HG03378 (cell line): ENCODE data around the gene NDUFA7.
"Not testable (repeated sequence)": the region's sequence is repeated elsewhere in the genome, so short reads cannot be mapped to it uniquely, and the experiment has no call there.

Experiments used
- ATAC-seq: cut with Tn5 transposase; IDR thresholded peaks from one replicate; pipeline ENCODE4 v1.9.1; 2021; ENCODE audit warnings: mild to moderate bottlenecking, moderate library complexity; ENCODE audit not compliant: unreplicated experiment

Gene NDUFA7

DNA sequence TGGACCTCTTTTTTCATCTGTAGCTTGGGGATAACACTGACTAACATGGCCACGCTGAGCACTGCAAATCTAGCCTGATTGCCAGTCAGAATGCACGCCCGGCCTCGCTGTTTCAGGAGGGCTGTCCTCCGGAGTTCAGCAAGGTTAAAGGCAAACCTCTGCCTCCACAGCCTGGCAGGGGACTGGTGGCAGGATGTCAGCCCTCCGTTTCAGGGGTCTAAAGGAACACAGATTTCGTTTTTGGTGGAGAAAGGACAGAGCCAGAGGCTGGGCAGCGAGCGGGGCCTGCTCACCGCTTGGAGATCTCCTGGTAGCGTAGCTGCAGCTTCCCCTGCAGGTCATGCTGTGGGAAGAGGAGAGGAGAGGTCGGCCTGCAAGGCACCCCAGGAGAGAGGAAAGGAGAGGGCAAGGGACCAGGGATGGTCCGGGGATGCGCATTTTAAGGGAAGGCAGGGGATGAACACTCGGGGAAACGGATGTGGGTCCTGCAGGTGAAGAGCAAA lies 560 bp downstream of the NDUFA7 start:
- ATAC-seq, result peak; percentile 24

DNA sequence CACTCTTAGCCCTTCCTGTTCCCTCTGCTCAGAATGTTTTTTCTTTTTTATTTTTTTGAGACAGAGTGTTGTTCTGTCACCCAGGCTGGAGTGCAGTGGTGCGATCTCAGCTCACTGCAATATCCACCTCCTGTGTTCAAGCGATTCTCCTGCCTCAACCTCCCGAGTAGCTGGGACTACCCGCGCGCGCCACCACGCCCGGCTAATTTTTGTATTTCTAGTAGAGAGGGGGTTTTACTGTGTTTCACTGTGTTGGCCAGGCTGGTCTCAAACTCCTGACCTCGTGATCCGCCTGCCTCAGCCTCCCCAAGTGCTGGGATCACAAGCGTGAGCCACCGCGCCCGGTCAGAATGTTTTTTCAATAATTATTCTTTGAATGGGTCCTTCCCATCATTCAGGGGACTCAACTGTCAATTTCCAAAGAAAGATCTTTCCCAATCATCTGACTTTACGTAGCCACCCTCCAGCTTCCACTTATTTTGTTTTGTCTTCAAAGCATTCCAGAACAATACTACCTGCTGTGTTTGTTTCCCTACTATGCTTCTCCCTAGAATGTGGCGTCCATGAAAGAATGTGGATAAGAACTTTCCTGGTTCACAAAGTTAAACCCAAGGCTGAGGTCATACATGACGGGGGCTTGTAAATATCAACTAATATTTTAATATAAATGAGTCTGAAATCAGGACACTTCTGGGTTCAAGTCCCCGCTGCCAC lies 1.2 kb downstream of the NDUFA7 start:
- no peak for ATAC-seq

DNA sequence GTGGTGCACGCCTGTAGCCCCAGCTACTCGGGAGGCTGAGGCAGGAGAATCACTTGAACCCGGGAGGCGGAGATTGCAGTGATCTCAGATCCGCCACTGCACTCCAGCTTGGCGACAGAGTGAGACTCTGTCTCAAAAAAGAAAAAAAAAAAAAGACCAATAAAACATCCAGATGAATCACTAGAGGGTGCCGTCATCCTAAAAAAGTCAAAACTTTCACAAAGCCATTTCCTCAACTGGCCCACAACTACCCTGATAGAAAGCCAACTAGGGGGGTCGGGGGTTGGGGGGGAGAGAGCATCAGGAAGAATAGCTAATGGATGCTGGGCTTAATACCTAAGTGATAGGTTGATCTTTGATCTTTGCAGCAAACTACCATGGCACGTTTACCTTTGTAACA lies 2.3 kb downstream of the NDUFA7 start:
- ATAC-seq, result not testable (repeated sequence)

DNA sequence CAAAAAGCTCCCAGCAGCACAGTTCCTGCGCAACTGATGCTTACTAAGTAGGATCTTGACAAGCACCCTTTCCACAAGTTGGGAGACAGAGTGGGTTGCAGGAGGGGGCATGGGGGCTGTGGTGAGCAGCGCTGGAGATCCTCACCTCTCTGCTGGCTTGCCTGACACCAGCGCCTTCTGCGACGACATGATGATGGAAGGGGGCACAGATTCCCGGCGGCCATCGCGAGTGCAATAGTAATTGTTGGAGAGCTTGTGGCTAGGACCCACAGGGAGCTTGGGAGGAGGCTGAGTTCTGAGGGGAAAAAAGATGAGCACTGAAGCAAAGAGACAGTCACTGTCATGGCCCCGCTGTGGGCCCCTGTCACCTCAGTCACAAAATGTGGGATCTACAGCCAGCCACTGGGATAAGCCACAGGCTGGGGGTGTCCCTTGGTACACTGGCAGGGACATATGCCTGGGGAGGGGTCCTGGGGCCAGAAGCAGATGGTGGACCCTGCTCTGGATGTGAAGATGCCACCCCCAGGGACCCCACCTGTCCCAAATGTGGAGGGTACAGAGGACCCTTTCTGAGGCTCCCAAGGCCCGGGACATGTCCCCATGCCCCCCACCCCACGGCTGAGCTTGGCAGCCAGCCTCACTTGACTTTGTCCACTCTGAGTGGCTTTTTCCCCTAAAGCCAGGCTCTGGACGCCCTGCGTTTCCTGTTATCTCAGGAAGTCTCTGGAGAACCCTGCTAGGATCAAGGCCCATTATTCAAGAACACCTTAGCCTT lies 4.6 kb downstream of the NDUFA7 start:
- no peak for ATAC-seq

DNA sequence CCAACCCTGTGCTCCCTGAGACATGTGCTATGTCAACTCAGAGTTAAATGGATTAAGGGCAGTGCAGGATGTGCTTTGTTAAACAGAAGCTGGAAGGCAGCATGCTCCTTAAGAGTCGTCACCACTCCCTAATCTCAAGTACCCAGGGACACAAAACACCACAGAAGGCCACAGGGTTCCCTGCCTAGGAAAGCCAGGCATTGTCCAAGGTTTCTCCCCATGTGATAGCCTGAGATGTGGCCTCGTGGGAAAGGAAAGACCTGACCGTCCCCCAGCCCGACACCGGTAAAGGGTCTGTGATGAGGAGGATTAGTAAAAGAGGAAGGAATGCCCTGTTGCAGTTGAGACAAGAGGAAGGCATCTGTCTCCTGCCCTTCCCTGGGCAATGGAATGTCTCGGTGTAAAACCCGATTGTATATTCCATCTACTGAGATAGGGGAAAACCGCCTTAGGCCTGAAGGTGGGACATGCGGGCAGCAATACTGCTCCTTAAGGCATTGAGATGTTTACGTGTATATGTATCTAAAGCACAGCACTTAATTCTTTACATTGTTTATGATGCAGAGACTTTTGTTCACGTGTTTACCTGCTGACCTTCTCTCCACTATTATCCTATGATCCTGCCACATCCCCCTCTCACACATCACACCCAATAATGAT lies 6.1 kb downstream of the NDUFA7 start:
- not testable (repeated sequence) for ATAC-seq

DNA sequence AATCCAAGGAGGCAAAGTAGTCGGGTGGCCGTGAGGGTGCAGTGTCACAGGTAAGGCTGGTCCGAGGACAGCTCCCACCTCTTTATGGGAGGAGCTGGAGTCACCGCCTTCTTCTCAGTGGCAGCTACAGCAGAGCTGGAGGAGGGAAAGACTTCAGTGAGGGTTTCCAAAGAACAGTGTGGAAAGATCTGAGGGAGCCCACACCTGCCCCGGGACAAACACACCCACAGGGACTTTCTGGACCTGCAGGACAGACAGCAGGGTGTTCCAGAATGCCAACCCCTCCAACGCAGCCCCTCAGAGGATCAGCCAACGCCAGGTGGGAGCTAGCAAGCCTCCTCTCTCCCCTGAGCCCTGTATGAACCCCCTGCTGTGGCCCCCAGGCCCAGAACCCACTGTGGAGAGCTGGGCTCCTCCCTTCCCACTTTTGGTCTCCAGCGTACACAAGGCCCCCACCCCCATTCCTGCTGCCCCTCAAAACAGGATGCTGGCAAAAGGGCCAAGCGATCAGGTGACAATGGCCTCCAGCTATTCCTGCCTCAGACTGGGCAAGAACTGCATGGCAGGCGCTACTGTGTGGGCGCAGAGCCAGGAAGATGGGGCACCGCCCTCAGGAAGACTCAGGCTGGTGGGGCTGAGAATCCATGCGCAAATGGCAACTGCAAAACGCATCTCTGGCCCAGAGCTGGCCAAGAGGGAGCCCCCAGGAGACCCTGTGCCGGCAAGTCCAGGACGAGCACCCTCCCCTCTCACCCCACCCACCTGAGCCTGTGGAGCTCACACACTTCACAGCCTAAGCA lies 9.5 kb downstream of the NDUFA7 start:
- no peak for ATAC-seq

DNA sequence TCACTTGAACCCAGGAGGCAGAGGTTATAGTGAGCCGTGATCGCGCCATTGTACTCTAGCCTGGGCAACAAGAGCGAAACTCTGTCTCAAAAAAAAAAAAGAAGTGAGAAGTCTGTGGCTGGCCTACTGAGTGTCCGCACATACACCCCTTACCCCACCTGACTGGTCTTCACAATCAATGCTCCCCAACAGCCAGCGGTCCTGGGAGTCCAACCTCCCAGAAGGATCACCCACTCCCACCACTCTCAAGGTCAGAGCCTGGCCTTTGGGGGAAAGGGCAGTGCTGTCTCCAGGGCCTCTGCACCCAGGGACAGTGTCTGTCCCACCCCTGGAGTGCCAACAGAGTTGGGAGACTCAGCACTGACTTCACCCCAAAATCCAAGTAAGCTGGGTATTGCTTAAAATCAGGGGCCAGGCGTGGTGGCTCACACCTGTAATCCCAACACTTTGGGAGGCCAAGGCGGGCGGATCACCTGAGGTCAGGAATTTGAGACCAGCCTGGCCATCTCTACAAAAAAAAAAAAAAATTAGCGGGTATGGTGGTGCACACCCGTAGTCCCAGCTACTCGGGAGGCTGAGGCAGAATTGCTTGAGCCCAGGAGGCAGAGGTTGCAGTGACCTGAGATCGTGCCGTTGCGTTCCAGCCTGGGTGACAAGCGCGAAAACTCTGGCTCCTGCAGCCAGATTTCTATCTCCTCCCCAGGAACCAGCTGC lies 10.7 kb downstream of the NDUFA7 start:
- no peak for ATAC-seq

DNA sequence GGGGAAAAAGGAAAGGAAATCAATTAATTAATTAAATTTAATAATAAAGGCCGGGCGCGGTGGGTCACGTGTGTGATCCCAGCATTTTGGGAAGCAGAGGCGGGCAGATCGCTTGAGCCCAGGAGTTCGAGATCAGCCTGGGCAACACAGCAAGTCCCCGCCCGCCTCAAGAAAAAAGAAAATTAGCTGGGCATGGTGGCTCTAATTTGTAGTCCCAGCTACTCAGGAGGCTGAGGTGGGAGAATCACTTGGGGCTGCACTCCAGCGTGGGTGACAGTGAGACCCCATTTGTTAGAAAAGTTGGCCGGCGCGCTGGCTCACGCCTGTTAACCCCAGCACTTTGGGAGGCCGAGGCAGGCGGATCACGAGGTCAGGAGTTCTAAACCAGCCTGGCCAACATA lies 12.3 kb downstream of the NDUFA7 start:
- no peak for ATAC-seq

DNA sequence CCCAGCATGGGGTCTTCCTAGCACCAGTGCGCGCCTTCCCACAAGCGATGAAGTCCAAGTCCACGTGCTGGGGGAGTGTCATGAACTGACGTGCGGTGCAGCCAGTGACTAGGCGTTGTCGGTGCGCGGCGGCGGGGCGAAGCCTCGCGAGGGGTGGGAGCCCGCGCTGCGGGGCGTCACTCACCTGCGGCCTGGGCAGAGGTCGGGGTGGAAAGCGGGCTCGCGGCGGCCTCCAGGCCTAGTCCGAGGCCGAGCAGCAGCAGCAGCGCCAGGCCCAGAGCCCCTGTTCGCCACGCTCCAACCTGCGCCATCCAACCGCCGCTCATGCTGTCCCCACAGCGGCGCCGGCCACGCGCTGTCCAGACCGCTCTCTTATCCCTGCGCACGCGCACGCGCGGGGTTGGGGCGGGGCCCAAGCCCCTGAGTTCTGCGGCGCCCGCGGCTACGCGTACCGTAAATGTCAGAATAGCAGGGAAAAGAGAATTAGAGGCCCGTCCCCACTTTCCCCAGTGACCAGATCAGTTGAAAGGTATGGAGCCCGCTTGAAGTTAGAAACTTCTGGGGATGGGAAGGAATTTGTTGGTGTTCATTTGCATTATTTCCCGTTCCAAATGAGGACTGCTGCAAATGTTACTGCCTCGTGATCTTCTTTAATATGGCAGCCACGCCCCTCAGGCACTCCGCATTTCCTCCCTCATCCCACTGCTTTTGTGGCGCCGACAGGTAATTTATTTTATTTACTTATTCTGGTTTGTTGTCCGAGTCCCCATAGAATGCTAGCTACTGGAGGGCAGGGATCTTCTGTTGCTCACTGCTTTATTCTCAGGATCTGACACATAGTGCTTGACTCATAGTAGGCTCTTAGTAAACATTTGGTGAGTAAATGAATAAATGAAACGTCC lies 13.0 kb downstream of the NDUFA7 start, which contains the start of gene CD320:
CD320 (minus strand) TSS at position 394 of the 902 bp plus-strand sequence; CDS start at position 326, 68 bp downstream.
- peak; percentile 53 for ATAC-seq

DNA sequence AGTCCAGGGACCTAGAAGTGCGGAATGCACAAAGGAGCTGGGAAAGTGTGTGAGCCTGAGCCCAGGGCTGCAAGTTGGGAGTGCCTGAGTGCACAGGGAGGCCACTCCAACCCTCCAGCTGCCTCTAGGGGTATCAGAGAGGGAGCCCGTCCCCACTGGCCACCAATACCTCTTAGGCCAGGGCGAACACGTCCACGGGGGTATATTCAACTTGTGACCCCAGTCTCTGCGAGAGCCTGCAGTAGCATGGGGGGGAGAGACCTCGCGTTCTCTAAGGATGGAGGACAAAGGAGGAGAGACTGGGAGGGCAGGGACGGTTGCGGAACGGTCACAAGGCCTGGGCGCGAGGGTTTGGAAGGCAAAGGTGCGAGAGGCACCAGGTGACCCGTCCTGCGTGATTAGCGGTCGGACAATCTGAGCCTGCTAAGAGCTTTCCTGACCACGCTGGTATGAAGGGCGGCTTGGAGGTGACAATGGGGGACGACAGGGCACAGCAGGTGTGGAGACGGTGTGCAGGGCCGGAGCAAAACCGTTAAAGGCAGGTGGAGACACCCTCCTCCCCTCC lies 13.7 kb downstream of the NDUFA7 start:
- ATAC-seq, result no peak

DNA sequence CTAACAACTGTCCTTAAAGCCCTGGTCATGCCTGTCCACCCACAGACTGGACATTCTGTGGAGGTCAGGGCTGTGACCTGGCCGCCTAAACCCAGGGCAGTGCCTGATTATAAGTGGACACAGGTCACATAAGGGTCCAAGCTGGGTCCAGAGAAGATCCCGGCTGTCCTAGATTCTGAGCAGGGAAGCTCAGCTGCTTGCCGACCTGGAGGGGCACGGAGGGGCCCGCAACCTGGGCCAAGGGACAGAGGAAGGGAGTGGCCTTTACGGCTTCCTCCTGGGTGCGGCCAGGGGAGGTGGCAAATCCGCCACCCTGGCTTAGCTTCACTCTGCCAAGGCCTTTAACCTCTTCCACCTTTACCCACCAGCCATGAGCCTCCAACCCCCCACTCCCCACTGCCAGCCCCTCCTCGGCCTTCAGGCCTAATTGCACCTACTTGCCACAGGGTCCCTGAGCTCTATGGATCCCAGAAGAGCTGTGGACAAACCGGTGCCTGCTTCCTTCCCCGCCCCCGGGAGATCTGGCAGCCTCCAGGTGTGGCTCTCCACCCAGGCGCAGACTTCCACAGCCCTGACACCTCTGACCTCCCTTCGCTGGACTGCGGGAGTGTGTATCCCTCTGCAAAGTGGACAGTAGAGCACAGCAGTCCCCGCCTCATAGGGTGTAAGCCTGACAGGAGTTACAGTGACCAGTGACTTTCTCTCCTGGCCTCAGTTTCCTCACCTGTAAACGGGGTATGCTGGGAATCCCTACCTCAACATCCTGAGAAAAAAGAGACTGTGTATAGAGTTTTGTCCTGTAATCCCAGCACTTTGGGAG lies 14.7 kb downstream of the NDUFA7 start:
- no peak for ATAC-seq

DNA sequence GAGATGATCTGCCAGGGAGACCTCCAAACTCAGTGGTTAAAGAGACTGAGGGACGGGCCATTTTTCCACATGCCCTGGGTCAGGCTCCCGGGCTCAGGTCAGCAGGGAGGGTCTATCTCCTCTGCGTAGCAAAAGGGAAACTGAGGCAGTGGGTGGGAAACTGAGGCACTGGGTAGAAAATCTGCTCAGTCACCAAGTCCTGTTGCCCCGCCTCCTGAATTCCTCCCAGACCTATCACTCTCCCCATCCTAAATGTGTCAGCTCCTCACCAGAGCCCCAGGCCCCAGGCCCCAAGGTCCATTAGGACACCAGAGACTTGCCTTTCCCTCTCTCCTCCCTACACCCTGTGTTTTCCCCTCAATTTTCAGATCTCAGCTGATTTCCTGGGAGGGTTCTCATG lies 15.4 kb downstream of the NDUFA7 start:
- ATAC-seq, result no peak

DNA sequence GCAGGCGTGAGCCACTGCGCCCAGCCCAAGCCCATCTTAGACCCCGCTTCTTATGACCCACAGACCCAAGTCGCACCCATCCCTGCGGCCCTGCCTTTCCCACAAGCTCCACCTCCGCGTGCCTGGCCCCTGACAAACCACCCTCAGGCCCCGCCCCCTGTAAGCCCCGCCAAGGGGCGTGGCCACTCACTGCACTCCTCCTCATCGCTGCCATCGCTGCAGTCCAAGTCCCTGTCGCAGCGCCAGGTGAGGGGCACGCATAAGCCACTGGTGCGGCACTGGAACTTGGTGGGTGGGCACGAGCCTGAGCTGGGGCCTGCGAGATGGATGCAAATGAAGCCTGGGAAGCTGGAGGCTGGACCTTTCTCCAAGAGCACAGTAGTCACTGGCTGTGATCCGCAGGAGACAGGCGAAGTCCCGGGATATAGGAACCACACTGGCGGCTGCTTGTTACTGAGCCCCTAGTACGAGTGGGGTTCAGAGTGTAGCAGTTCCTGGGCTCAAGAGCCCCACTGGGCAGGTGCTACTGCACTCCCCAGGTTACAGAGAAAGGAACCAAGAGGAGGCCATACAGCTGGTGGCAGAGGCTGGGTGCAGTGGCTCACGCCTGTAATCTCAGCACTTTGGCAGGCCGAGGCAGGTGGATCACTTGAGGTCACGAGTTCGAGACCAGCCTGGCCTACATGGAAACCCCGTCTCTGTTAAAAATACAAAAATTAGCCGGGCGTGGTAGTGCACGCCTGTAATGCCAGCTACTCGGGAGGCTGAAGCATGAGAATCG lies 16.1 kb downstream of the NDUFA7 start:
- no peak for ATAC-seq

DNA sequence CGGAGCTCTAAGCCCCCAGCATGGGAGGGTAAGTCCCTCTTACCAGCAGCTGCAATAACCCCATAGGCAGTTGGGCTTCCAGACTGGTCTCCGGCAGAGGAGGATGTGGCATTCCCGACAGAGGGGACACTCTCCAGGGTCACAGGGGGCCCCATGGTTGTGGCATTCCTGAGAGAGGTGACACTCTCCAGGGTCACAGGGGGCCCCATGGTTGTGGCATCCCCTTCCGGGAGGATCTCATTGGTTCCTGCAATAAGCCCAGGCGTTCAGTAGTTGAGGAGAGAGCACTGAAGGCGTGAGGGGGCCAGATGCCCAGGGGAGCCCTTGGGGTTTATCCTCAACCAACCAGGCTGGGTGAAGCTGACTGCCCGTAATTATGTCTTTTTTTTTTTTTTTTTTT lies 18.4 kb downstream of the NDUFA7 start:
- ATAC-seq, result no peak

DNA sequence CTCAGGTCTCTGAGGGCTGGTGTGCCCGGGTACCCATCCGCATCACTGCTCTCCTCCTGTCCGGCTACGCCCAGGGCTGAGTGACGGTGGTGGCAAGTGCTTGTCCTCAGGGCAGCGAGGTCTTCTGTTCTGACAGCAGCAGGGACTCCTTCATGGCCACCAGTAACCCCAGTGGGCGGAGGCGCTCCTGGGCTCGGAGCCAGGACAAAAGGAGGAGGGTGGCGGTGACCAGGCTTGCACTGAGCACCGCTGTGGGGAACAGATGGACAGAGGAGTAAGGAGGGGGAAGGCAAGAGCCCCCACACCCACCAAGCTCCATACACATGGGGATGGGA lies 18.9 kb downstream of the NDUFA7 start:
- ATAC-seq, result no peak

DNA sequence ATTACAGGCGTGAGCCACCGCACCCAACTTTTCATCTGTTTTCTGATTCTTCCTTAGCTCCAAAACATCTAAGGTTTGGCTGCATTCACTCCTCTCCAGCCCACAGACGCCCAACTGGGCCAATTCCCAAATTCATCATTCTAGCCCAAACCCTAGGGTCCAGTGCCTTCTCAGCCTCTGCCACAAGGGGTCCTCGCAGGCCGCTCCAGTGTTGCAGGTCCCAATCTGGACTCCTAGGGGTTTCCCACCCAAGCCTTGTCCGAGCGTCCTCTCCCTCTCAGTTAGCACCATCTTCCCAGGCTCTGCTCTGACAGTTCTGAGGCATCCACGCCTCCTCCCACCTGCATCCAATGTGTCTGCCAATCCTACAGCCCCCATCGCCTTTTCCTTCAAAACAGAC lies 29.8 kb downstream of the NDUFA7 start:
- not testable (repeated sequence) for ATAC-seq

DNA sequence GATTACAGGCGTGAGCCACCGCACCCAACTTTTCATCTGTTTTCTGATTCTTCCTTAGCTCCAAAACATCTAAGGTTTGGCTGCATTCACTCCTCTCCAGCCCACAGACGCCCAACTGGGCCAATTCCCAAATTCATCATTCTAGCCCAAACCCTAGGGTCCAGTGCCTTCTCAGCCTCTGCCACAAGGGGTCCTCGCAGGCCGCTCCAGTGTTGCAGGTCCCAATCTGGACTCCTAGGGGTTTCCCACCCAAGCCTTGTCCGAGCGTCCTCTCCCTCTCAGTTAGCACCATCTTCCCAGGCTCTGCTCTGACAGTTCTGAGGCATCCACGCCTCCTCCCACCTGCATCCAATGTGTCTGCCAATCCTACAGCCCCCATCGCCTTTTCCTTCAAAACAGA lies 44.7 kb downstream of the NDUFA7 start:
- not testable (repeated sequence) for ATAC-seq
